ENCODE measurements around the gene ANKRD7.

GRCh38 chr7:118214051-118214832 lies 10.3 kb upstream of the ANKRD7 start:
- no peak for TF ChIP-seq SUZ12 (IDR thresholded peaks at IDR 0.05; ENCODE audit: extremely low read depth, insufficient read depth, insufficient read length)
- no peak for TF ChIP-seq ZNF274 (IDR thresholded peaks at IDR 0.05; ENCODE audit: low read depth, low read length)
